Stimulated activated CD4-positive, alpha-beta T cell treated with anti-CD3 and anti-CD28 coated beads, Interleukin-1b, Interleukin-23, amount 100 ng/mL, for 1 hour (primary cell): ENCODE measurements around the gene TMEM244.
"Not testable (repeated sequence)": the region's sequence is repeated elsewhere in the genome, so short reads cannot be mapped to it uniquely, and the experiment has no call there.

Source experiments
- DNase-seq, 2 donors: peaks; one replicate each; pipeline ENCODE4 v3.0.0-alpha.2; 2020; ENCODE audit warnings: low read depth in 2 of 2

TMEM244 gene

GRCh38 chr6:129812145-129812777, 48.9 kb downstream of the TMEM244 start:
- DNase-seq, result no peak

- not testable (repeated sequence) for DNase-seq
Measured at GRCh38 chr6:129807141-129807540, 54.0 kb downstream of the TMEM244 start.

GRCh38 chr6:129802920-129803319, 58.2 kb downstream of the TMEM244 start:
- not testable (repeated sequence) for DNase-seq

- DNase-seq, result no peak
Measured at GRCh38 chr6:129801909-129802308, 59.2 kb downstream of the TMEM244 start.

GRCh38 chr6:129795261-129795660, 65.9 kb downstream of the TMEM244 start:
- DNase-seq, result no peak

- DNase-seq, result no peak
Measured at GRCh38 chr6:129793447-129793846, 67.7 kb downstream of the TMEM244 start.

GRCh38 chr6:129792049-129792448, 69.1 kb downstream of the TMEM244 start:
- DNase-seq, result no peak

- DNase-seq, result no peak
Measured at GRCh38 chr6:129790785-129791184, 70.3 kb downstream of the TMEM244 start.

GRCh38 chr6:129789974-129790373, 71.1 kb downstream of the TMEM244 start:
- no peak for DNase-seq

GRCh38 chr6:129787816-129788215, 73.3 kb downstream of the TMEM244 start:
- no peak for DNase-seq

- DNase-seq, result no peak
Measured at GRCh38 chr6:129786548-129786947, 74.6 kb downstream of the TMEM244 start.

GRCh38 chr6:129785756-129786135, 75.4 kb downstream of the TMEM244 start:
- no peak for DNase-seq

GRCh38 chr6:129785047-129785755, 75.9 kb downstream of the TMEM244 start:
- no peak for DNase-seq
